GM18868 (cell line): ENCODE data around the gene ATP8A2.

ENCODE experiments used
- ATAC-seq: cut with Tn5 transposase; IDR thresholded peaks from one replicate; pipeline ENCODE4 v1.9.1; 2021; ENCODE audit warnings: mild to moderate bottlenecking, moderate library complexity; ENCODE audit not compliant: unreplicated experiment

ATP8A2 gene

GRCh38 chr13:25906191-25906661 lies 534.5 kb downstream of the ATP8A2 start:
- ATAC-seq: no peak

DNA sequence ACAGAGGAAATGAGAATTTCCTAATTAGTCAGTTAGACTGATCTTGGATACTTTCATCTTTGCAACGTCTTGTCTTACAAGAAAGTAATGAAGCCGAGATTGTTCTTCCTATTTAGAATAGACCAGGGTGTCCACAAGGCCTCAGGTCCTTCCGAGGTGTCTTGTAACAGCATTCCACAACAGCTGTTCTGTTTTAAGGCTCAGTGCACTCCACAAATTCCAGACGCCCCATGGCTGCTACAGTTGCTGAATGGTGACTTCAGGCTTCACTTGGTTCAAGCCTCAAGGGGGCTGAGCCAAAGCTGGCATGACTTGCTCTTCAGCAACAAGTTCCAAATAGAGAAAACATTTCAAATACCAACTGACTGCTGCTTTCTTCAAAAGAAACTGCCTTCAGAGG lies 536.6 kb downstream of the ATP8A2 start:
- ATAC-seq: no peak

- no peak for ATAC-seq
Measured at GRCh38 chr13:25910243-25910642, 538.5 kb downstream of the ATP8A2 start.

DNA sequence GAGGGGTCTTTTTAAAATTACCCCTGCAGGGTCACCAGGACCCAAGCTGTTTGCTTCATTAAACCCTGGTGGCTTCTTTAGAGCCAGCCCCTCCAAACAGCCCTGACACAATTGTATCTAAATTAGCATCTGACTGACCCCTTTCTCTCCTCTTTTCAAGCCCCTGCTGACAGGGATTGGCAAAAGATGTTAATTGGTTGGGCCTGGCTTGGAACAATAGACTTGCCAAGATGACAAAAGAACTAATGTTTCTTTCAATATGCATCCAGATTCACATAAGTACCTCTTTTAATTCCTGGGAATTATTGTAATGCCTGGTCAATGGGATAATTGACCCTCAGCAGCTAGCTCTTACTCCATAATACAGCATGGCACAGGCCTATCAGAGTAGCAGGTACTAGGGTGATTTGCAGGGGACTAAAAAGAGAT lies 539.2 kb downstream of the ATP8A2 start:
- no peak for ATAC-seq

GRCh38 chr13:25912961-25913360 lies 541.2 kb downstream of the ATP8A2 start:
- ATAC-seq: no peak

DNA sequence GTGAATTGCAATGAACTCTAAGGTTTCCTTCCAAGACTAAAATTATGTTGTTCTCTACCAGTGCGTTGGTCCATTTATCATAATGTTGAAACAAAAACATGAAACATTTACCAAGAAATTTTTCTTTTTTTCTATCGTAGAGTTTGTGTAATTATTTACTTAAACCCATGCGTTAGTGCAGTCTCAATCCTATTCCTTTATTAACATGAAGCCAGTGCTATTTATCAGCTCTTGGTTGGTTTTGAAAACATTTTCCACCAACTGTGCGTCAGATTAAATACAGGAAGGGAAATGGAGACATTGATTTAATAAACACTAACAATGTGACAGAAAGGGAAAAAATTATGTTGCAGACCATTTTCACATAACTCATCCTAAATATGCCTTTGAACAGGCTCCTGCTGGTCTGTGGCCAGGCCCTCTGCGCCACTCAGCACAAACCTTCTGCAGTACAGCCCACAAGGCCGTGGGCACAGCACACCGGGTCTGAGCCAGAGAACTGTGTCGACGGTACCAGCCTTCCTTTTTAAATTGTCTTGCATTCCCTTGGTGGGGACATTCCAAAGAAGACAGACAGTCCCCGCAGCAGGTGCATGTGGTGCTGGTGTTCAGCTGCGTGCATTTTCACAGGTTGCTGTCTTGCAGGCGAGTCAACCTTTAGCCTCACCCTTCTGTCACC lies 544.2 kb downstream of the ATP8A2 start:
- ATAC-seq: no peak

- no peak for ATAC-seq
Measured at GRCh38 chr13:25920277-25920676, 548.5 kb downstream of the ATP8A2 start.

DNA sequence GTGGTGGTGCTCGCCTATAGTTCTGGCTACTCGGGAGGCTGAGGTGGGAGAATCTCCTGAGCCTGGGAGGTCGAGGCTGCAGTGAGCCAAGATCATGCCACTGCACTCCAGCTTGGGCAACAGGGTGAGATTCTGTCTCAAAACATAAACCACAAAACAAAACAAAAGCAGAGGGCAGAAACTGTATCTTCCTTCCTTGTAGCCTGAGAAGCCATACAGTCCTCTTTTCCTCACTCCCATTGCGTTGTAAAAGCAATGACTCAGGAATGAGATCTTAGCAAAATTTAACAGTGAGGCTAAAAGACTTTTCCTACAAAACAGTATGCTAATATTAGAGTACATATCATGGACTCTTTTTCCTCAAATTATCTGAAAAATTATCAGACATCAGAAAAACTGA lies 549.2 kb downstream of the ATP8A2 start:
- ATAC-seq: no peak

GRCh38 chr13:25922376-25922775 lies 550.6 kb downstream of the ATP8A2 start:
- no peak for ATAC-seq

DNA sequence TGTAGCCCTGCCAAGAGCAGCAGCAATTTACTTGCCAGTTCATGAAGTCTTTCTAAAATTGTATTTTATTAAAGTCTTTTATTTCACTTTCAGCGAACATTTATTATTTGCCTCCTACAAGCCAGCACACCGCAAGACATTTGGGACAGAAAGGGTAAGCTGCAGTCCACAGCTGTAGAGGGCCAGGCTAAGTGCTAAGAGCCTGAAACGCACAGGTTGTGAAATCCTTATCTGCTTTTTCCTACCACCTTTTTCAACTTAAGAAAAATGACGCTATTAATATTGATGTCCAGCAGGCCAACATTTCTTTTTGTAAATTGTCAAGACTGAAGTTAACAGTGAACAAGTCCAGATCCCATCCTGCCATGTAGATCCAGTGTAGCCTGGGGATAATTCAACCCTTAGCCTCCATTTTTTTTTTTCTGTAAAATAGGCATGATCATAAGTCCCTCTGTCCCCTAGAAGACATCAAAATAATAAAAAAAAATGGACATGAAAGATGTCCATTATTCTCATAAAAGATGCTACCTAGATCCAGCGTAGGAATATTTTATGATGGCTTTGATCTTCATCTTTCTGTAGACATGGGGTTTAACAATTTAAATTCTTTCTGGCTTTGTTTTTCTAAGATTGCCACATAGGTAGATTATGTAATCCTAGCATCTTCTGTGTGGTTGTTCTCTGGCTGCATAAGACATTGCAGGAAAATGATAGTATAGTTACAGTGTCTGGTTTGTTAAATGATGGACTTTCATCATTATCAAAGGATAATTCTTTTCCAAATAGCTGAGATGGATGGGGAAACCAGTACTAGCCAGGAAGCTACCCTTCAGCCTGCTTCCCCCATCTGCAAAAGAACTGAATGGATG lies 551.7 kb downstream of the ATP8A2 start:
- no peak for ATAC-seq

DNA sequence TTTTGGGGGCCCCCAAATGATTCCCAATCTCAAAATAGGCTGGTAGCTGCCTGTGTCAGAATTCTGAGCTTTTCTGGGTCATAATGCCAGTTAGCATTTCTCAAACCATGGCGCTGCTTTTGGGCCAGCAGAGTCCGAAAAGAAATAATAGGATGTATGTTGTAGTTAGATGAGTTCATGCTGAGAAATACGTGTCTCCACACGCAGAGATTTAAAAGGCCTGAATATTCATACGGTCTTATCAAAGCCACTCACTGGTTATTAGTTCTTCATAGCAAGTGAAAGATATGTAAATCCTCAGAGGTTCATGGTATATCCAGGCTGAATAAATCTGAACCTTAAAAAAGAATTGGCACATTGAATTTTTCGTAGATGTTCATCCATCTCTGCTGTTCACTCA lies 555.6 kb downstream of the ATP8A2 start:
- ATAC-seq: no peak

DNA sequence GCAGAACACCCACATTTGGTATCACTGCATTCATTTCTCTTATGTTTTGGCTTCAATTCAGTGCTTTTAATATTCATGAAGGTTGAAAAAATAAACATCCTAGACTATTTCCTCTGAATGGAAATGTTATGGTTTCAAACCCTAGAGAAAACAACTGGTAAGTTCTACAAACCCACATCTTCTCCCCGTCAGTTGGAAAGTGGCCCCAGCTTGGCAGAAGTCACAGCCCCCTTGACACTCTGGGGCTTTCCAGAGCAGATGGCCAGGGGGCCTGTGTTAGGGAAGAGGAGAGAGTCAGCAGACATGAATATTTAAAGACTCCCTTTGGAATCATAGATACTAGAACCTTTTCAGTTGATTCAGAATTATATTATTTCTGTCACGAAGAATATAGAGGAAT lies 556.2 kb downstream of the ATP8A2 start:
- no peak for ATAC-seq

DNA sequence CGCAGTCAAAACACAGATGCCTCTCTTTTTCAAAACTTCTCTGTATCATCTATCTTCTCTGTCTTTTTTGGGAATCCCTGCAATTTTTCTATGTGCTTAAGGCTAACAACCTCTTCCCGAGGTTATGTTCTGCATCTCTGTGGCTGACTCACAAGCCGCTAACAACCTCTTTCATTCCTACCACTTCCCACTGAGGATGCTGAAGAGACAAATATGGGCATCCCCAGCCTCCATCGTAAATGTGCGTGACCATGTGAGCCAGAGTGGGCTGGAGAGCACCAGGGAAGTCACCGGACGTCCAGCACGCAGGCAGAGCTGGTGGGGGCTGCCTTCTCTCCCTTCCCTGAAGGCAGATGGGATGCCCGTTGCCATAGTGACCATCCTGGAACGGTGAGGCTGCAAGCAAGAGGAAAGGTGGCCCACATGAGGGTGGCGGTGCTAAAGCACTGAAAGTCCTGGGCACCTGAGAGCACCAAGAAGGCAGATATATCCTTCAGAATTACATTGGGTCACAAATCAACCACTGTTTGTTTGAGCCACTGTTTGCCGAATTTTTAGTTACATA lies 557.2 kb downstream of the ATP8A2 start:
- no peak for ATAC-seq

DNA sequence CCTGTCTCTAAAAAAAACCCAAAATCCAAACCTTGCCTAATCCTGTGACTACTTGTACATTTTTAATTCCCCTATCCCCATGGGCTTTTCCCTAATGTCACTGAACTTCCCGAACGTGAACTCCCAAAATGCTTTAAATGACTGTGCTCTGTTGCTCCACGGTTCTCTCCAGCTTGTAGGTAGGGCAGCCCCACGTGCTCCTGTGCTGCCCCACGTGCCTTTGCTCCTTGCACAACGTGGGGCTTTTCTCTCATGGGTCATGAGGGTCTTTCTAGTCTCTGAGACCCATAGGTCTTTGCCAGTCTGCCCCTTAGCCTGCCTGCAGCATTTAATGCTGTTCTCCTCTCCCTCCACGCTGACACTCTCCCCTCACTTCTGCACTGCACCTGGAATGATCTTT lies 558.0 kb downstream of the ATP8A2 start:
- ATAC-seq: no peak

- no peak for ATAC-seq
Measured at GRCh38 chr13:25930653-25931052, 558.9 kb downstream of the ATP8A2 start.

GRCh38 chr13:25932365-25932764 lies 560.6 kb downstream of the ATP8A2 start:
- ATAC-seq: no peak

- ATAC-seq: no peak
Measured at GRCh38 chr13:25933520-25933919, 561.7 kb downstream of the ATP8A2 start.

GRCh38 chr13:25934127-25934526 lies 562.4 kb downstream of the ATP8A2 start:
- ATAC-seq: no peak

DNA sequence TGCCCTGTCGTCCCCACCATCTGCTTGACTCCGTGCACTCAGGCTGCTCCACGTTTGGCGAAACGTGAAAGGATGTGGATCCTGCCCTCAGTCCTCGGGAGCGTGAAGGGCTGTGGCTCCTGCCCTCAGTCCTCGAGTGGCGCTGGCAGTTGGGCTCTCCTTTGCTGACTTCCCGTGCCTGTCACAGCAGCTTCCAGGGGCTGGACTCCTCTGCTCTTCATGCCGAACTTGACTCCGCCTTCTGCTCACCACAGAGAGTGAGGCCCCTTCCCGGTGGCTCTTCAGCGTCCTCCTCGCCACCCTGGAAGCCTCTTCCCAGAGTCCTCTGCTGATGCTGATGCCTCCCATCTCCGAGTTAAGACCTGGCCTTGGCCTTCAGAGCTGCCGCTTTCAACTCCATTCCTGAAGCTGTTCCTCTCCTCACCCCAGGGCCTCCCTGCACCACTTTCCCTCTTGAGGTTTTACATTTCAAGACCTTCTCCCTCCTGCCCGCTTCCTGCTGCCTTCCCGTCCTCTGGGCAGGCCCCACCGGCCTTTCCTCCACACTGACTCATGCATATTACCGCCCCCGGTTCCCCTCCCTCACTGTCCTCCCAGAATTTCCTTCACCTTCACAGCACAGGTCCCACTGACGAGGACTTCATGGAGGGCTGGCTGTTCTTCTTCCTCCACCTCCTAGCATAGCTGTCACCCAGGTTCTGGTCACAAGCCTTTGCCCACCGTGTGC lies 568.4 kb downstream of the ATP8A2 start:
- no peak for ATAC-seq

GRCh38 chr13:25943081-25943480 lies 571.3 kb downstream of the ATP8A2 start:
- no peak for ATAC-seq

DNA sequence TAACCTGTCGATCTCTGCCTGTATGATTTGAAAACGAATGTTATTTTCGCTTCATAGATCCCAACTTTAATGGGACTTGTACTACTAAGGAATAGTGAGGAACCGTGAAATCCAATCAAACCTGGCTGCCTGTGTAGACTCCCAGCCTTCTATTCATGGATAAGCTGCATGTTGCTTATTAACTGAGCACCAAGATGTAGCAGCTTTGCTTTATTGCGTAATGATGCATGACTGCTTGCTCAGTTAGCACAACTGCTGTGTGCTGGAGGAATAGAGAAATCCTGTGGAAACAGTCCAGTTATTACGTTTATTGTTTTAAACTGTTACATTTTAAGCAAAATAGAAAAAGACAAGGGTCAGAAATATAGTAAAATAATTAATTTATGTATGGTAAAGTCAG lies 571.9 kb downstream of the ATP8A2 start:
- ATAC-seq: no peak
